ENCODE data around the gene FCER1G. TPM values are rescaled to one million over a fixed set of nuclear protein-coding genes. Genes with fewer than 3 reads are reported as not detected.

The FCER1G gene
- total RNA-seq, 1 donor = 190 TPM

- H3K27me3 ChIP-seq (ENCODE audit: insufficient read depth, low read length) = no peaks in the 10 kb centered on the region
- no peaks in the 10 kb centered on the region for H3K9me3 ChIP-seq (ENCODE audit: low read depth, low read length)
- no peak overlapping the region for H3K4me3 ChIP-seq (ENCODE audit: low read length)
- H3K4me1 ChIP-seq (ENCODE audit: insufficient read depth, low read length) = peaks cover 63% of the 10 kb centered on the region
Measured at GRCh38 chr1:161196521-161197451, 18.3 kb upstream of the FCER1G start.

DNA sequence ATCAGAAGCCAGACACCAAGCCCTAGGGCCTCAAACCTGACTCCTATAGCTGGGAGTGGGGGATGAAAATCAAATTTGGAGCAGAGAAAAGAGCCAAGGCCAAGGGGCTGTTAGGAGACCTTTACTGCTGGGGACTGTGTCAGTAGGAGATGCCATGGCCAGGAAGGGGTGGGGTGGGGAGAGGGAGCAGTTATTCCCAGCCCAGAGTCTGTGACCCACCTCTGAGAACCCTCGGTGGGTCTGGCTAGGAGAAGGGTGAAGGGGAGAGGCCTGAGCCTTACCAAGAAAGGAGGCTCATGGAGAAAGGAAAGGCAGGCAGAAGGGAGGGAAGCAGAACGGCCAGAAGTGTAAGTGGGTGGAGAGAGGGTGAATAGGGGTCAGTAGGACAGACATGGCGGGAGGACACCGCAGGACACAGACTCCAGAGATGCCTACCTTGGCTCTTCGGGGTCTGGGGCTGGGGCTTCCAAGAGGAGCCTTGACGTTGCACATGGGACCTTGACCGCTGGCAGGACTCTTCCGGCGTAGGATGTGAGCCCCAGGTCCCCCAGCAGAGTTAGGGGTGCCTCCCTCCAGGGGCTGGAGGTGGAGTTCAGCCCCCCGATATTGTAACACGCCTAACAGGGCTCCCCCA lies 17.4 kb upstream of the FCER1G start:
- no peaks in the 10 kb centered on the region for H3K27me3 ChIP-seq (ENCODE audit: insufficient read depth, low read length)
- no peak overlapping the region for H3K4me3 ChIP-seq (ENCODE audit: low read length)
- peaks cover 59% of the 10 kb centered on the region for H3K4me1 ChIP-seq (ENCODE audit: insufficient read depth, low read length)
- H3K9me3 ChIP-seq (ENCODE audit: low read depth, low read length) = no peaks in the 10 kb centered on the region

- Histone ChIP-seq H3K27me3 (ENCODE audit: insufficient read depth, low read length) (no peaks in the 10 kb centered on the region), H3K4me3 (ENCODE audit: low read length) (no peak overlapping the region), H3K4me1 (ENCODE audit: insufficient read depth, low read length) (peaks cover 59% of the 10 kb centered on the region), H3K9me3 (ENCODE audit: low read depth, low read length) (no peaks in the 10 kb centered on the region)
Measured at GRCh38 chr1:161198194-161198896, 16.8 kb upstream of the FCER1G start.

DNA sequence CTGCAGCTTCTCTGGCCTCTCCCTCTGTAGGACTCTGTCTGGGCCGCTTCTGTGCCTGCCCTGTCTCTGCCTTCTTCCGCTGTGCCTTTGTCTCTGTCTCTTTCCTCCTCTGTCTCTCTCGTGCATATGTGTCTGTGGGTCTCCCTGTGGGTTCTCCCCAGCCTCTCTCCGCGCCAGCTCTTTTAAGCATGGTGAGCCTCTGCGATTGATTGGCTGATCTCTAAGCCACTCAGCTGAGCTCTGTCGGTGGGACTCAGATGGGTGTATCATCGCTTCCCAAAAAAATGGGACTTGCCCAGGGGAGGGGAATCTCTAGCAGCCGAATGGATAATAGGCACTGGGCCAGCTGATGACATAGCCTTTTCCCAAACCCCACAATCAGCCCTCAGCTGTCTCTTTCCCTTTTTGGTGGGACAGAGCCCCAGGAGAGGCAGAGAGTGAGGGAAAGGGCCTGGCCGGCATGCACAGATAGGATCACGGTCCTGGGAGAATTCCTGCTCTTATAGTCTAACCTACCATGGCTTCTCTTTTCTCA lies 16.1 kb upstream of the FCER1G start, which contains the start of gene ADAMTS4:
TSS of gene ADAMTS4 (minus strand) at position 158 of the 535 bp plus-strand sequence. CDS start 427 bp downstream, outside the sequence.
- Histone ChIP-seq H3K4me3 (ENCODE audit: low read length) (no peak within 1 kb of the TSS), H3K9me3 (ENCODE audit: low read depth, low read length) (no peaks in the 10 kb centered on the region), H3K27me3 (ENCODE audit: insufficient read depth, low read length) (no peaks in the 10 kb centered on the region), H3K4me1 (ENCODE audit: insufficient read depth, low read length) (peaks cover 58% of the 10 kb centered on the region)

GRCh38 chr1:161199506-161200139 lies 15.5 kb upstream of the FCER1G start:
- Histone ChIP-seq H3K27me3 (ENCODE audit: insufficient read depth, low read length) (no peaks in the 10 kb centered on the region), H3K9me3 (ENCODE audit: low read depth, low read length) (no peaks in the 10 kb centered on the region), H3K4me3 (ENCODE audit: low read length) (no peak overlapping the region), H3K4me1 (ENCODE audit: insufficient read depth, low read length) (peaks cover 51% of the 10 kb centered on the region)

DNA sequence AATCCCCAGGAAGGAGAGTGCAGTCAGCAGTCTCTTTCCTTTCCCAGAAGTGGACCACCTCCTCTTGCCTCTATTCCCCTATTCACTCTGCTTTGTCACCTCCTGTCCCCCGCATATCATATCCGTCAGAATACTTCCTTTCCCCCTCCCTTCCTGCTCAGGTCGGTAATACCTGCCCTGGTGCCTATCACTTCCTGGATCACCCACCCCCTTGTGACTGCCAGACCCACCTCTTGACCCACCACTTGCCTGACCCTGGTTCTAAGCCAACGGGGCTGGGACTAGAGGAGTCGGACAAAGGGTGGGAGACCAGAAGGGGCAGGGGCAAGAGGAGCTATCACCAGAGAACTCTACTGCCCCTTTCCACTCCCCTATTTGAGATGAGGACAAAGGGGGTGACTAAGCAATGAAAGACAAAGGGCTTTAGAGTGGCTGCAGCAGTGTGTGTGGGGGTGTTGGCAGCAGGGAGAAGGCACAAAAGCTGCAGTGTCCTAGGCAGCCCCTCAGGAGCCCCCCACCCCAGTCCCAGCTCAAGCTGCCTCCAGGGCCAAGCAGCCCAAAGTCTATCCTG lies 14.6 kb upstream of the FCER1G start:
- peaks cover 46% of the 10 kb centered on the region for H3K4me1 ChIP-seq (ENCODE audit: insufficient read depth, low read length)
- no peaks in the 10 kb centered on the region for H3K27me3 ChIP-seq (ENCODE audit: insufficient read depth, low read length)
- no peaks in the 10 kb centered on the region for H3K9me3 ChIP-seq (ENCODE audit: low read depth, low read length)
- H3K4me3 ChIP-seq (ENCODE audit: low read length) = no peak overlapping the region

GRCh38 chr1:161200992-161201835 lies 13.9 kb upstream of the FCER1G start:
- H3K9me3 ChIP-seq (ENCODE audit: low read depth, low read length) = no peaks in the 10 kb centered on the region
- peaks cover 42% of the 10 kb centered on the region for H3K4me1 ChIP-seq (ENCODE audit: insufficient read depth, low read length)
- peak overlapping the region; percentile 90 for H3K4me3 ChIP-seq (ENCODE audit: low read length)
- H3K27me3 ChIP-seq (ENCODE audit: insufficient read depth, low read length) = no peaks in the 10 kb centered on the region

DNA sequence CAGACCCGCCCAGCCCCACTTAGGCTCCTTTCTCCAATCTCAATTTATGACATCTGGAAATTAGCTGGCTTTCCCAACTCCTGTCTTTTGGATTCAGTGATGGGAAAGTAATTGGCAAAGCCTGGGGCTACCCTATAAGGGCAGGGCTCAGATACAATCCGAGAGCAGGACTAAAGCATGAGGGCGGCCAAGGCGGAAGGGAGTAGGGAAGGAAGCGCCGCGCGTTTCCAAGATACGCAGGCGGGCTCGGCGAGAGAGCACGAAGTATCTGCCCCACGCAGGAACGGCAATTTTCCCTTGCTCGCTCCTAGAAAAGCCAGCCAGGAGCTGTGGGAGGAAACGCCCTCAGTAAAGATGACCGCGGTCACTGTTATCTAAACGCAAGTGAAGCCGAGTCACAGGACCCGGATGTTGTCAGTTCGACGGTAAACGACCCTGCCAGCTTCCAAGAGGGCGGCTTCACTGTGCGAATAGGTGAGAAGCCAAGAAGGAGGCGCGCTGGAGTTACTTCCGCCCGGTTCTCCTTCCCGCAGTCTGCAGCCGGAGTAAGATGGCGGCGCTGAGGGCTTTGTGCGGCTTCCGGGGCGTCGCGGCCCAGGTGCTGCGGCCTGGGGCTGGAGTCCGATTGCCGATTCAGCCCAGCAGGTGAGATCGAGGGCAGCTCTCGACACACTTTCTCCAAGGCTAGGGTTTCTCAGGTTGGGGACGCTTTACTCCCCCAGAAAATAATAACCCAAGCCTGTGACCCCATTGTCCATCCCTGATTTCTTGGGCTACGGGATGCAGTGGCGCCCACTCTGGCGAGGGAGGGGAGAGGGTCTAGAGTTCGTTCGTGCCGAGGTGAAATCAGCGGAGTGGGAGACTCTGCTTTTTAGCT lies 13.0 kb upstream of the FCER1G start, which contains the start of gene NDUFS2:
TSS of gene NDUFS2 (plus strand) at position 532 of the 877 bp plus-strand sequence. CDS start at position 551, 19 bp downstream.
- H3K27me3 ChIP-seq (ENCODE audit: insufficient read depth, low read length) = no peaks in the 10 kb centered on the region
- peaks cover 42% of the 10 kb centered on the region for H3K4me1 ChIP-seq (ENCODE audit: insufficient read depth, low read length)
- peak within 1 kb of the TSS; percentile 90 for H3K4me3 ChIP-seq (ENCODE audit: low read length)
- H3K9me3 ChIP-seq (ENCODE audit: low read depth, low read length) = no peaks in the 10 kb centered on the region

DNA sequence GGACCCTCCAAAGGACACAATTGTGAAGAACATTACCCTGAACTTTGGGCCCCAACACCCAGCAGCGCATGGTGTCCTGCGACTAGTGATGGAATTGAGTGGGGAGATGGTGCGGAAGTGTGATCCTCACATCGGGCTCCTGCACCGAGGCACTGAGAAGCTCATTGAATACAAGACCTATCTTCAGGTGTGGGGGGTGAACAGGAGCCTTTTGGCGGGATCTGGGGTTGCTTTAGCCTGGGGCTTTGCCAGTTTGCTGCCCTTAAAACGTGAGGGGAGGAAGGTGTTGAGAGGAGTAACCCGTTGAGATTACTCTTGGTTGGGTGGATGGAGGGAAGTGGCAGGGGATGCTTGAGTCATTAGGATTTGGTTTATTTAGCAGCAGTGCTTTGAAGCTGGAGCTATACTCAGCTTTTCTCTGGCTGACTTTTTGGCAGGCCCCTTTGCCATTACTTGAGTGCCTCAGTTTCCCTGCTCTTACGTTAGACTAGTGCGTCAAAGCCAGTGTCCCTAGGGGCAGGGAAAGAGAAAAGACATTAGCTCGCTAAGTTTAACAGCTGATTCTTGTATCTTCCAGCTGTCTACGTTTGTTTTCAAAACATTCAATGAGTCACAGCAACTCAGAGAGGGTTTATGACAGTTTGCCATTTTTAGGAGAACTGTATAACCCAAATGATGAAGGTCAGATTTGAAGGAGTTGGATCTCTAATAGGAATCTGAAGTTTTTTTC lies 8.5 kb upstream of the FCER1G start:
- H3K4me1 ChIP-seq (ENCODE audit: insufficient read depth, low read length) = peaks cover 39% of the 10 kb centered on the region
- H3K27me3 ChIP-seq (ENCODE audit: insufficient read depth, low read length) = no peaks in the 10 kb centered on the region
- no peaks in the 10 kb centered on the region for H3K9me3 ChIP-seq (ENCODE audit: low read depth, low read length)
- H3K4me3 ChIP-seq (ENCODE audit: low read length) = no peak overlapping the region

GRCh38 chr1:161207173-161207572 lies 7.9 kb upstream of the FCER1G start:
- Histone ChIP-seq H3K9me3 (ENCODE audit: low read depth, low read length) (no peaks in the 10 kb centered on the region), H3K4me1 (ENCODE audit: insufficient read depth, low read length) (peaks cover 35% of the 10 kb centered on the region), H3K4me3 (ENCODE audit: low read length) (no peak overlapping the region), H3K27me3 (ENCODE audit: insufficient read depth, low read length) (no peaks in the 10 kb centered on the region)

DNA sequence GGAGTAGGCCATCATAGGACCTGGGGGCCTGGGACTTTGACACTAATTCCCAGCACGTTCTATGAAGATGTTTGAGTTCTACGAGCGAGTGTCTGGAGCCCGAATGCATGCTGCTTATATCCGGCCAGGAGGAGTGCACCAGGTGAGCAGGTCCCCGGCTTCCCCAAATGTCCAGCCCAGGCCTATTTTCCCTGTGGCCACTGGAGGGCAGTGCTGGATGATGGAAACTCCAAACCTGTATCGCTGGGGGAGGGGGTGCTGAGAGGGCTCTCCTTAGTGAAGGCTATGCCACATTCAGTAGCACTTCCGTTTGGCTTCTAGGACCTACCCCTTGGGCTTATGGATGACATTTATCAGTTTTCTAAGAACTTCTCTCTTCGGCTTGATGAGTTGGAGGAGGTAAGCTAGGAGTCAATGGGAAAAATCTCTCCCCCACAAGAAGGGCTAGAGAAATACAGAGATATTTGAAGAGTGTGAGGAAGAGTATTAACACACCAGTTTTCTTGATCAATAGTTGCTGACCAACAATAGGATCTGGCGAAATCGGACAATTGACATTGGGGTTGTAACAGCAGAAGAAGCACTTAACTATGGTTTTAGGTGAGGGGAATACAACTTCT lies 5.2 kb upstream of the FCER1G start:
- H3K4me3 ChIP-seq (ENCODE audit: low read length) = no peak overlapping the region

GRCh38 chr1:161214369-161214768 lies 726 bp upstream of the FCER1G start:
- peak overlapping the region; percentile 91 for H3K4me3 ChIP-seq (ENCODE audit: low read length)
- no peaks in the 10 kb centered on the region for H3K9me3 ChIP-seq (ENCODE audit: low read depth, low read length)
- H3K4me1 ChIP-seq (ENCODE audit: insufficient read depth, low read length) = peaks cover 62% of the 10 kb centered on the region
- H3K27me3 ChIP-seq (ENCODE audit: insufficient read depth, low read length) = no peaks in the 10 kb centered on the region

More for the DNA sequence above, 5.2 kb upstream of the FCER1G start:
- Histone ChIP-seq H3K9me3 (ENCODE audit: low read depth, low read length) (no peaks in the 10 kb centered on the region), H3K4me1 (ENCODE audit: insufficient read depth, low read length) (peaks cover 39% of the 10 kb centered on the region), H3K27me3 (ENCODE audit: insufficient read depth, low read length) (no peaks in the 10 kb centered on the region)

All from mononuclear cell (primary cell).